ENCODE results near the gene TRIM26.
"Not testable (repeated sequence)": the region's sequence is repeated elsewhere in the genome, so short reads cannot be mapped to it uniquely, and the experiment has no call there.

The TRIM26 gene

GRCh38 chr6:30169658-30170614, 43.3 kb downstream of the TRIM26 start:
- DNase-seq = peak; percentile 47 to 66

- DNase-seq = no peak
Measured at GRCh38 chr6:30168741-30169140, 44.5 kb downstream of the TRIM26 start.

GRCh38 chr6:30167101-30167500, 46.1 kb downstream of the TRIM26 start:
- no peak for DNase-seq

- DNase-seq = not testable (repeated sequence)
Measured at GRCh38 chr6:30165238-30165637, 48.0 kb downstream of the TRIM26 start.

- DNase-seq = no peak
Measured at GRCh38 chr6:30164714-30165113, 48.5 kb downstream of the TRIM26 start.

- no peak for DNase-seq
Measured at GRCh38 chr6:30163918-30164654, 49.1 kb downstream of the TRIM26 start.

GRCh38 chr6:30163090-30163917, 49.9 kb downstream of the TRIM26 start, which contains the start of gene TRIM15:
TRIM15 (plus strand) TSS chr6:30163546; CDS start chr6:30163685, 139 bp downstream.
- DNase-seq = peak; percentile 2 to 44

GRCh38 chr6:30162265-30163089, 50.7 kb downstream of the TRIM26 start:
- no peak for DNase-seq

GRCh38 chr6:30160785-30161531, 52.2 kb downstream of the TRIM26 start, which contains the start of gene TRIM10:
TRIM10 (minus strand) TSS chr6:30161211; CDS start chr6:30160858, 353 bp downstream.
- no peak for DNase-seq

GRCh38 chr6:30160008-30160784, 53.0 kb downstream of the TRIM26 start:
- no peak for DNase-seq

GRCh38 chr6:30158475-30159040, 54.6 kb downstream of the TRIM26 start:
- DNase-seq = no peak

- no peak for DNase-seq
Measured at GRCh38 chr6:30157999-30158398, 55.2 kb downstream of the TRIM26 start.

- no peak for DNase-seq
Measured at GRCh38 chr6:30157581-30157980, 55.6 kb downstream of the TRIM26 start.

- DNase-seq = no peak
Measured at GRCh38 chr6:30156774-30157173, 56.4 kb downstream of the TRIM26 start.

- DNase-seq = no peak
Measured at GRCh38 chr6:30156262-30156599, 57.0 kb downstream of the TRIM26 start.

GRCh38 chr6:30155520-30156261, 57.5 kb downstream of the TRIM26 start:
- DNase-seq = no peak

- peak in 1 of 2 experiments; percentile 24 for DNase-seq
Measured at GRCh38 chr6:30154709-30155519, 58.3 kb downstream of the TRIM26 start.

GRCh38 chr6:30154061-30154460, 59.1 kb downstream of the TRIM26 start:
- no peak for DNase-seq

All from NCI-H526 (cell line).